GM12873 (cell line): Measurements from ENCODE around the gene SORCS2.

Experiments
- TF ChIP-seq, protein P1 (sequence below): IDR thresholded peaks from 2 replicates; pipeline ENCODE4 v1.5.1; 2012; ENCODE audit warnings: low read depth, mild to moderate bottlenecking, moderate library complexity, low read length, control low read depth; ENCODE audit not compliant: insufficient read depth; ENCODE audit errors: missing control alignments

SORCS2 gene

DNA sequence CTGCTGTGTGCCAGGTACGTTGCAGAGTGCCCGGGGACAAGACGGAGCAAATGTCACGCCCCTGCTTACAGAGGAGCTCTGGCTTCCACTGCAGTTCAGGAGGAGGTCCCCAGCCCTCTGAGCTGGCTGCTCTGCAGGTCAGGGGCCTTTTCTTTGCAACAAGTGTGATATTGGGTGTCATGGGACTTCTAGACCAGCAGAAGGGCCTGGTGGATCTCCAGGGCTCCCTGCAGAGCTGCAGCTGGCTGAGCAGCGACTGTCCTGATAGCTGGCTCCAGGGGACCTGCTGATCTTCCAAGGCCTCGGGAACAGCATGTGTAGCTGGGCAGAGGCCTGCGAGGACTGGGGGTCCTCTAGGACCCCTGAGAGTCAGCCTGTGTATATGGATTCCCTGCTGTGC lies 120.4 kb downstream of the SORCS2 start:
- TF ChIP-seq, protein P1, sequence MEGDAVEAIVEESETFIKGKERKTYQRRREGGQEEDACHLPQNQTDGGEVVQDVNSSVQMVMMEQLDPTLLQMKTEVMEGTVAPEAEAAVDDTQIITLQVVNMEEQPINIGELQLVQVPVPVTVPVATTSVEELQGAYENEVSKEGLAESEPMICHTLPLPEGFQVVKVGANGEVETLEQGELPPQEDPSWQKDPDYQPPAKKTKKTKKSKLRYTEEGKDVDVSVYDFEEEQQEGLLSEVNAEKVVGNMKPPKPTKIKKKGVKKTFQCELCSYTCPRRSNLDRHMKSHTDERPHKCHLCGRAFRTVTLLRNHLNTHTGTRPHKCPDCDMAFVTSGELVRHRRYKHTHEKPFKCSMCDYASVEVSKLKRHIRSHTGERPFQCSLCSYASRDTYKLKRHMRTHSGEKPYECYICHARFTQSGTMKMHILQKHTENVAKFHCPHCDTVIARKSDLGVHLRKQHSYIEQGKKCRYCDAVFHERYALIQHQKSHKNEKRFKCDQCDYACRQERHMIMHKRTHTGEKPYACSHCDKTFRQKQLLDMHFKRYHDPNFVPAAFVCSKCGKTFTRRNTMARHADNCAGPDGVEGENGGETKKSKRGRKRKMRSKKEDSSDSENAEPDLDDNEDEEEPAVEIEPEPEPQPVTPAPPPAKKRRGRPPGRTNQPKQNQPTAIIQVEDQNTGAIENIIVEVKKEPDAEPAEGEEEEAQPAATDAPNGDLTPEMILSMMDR: no peak

- TF ChIP-seq, protein P1: no peak
Observed at GRCh38 chr4:7313347-7313811, 121.0 kb downstream of the SORCS2 start.

- TF ChIP-seq, protein P1: no peak
Observed at GRCh38 chr4:7313991-7314390, 121.7 kb downstream of the SORCS2 start.

DNA sequence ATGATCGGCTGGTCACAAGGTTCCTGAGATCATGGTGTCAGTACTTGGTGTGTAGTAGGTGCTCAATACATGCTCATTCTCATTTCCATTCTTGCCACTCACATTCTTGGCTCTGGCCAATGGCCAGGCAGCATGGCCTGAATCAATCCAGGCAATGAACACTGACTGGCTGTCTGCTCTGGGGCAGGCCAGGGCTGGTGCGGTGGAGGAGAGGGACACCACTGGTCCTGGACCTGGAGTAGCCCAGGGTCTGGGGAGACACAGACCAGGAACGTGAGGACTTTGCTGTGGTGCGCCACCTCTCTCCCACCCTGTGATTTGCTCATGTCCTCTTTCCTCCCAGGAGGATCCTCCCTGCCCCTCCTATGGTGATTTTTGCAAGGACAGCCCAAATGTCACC lies 122.9 kb downstream of the SORCS2 start:
- TF ChIP-seq, protein P1: no peak

GRCh38 chr4:7315935-7316334 lies 123.6 kb downstream of the SORCS2 start:
- TF ChIP-seq, protein P1: no peak

DNA sequence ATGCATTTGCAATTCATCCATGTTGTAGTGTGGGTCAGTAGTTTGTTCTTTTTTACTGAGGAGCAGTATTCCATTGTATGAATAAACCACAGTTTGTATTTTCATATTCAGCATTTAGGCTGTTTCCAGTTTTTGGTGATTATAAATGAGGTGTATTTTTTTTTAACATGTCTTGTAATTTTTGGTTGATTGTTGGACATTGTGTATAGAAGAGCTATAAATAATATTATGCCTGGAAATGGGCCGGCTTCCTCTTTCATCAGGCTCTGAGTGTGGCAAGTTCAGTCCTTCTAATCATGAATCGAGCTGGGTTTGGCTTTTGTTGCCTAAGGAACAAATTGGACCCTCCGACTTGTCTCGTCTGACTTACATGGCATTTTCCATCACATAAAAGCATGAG lies 126.7 kb downstream of the SORCS2 start:
- TF ChIP-seq, protein P1: no peak

DNA sequence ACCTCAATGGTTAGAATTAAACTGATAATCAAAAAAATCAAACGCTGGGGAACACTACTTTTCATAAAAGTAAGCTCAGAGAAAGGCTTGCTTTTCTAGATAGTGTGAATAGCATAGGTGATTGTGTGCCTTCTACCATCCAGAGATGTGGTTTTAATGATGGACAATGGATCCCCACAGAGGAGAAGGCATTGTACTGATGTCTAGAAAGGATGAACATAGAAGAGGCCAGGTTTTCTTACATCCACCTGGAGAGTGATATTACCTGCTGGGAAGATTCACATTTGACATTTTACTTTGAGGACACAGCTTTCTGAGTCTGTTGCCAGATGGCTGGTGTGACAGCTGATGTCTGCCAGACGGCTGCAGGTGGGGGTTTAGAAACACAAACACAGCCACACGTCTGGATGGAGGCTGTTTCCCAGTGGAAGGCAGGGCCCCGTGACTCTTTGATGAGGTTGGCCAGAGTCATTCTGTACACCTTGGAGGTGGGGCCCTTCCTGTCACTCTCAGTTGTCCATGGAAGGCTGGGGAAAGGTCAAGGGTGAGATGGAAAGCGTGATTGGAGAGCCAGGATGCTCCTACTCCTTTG lies 128.0 kb downstream of the SORCS2 start:
- TF ChIP-seq, protein P1: no peak
